Tibial nerve (tissue), 4 donors: Measurements from ENCODE around the gene LPCAT3. TPM values are rescaled to one million over a fixed set of nuclear protein-coding genes. Genes with fewer than 3 reads are reported as not detected.

Experiments used
- DNase-seq, 2 donors: peaks; one replicate each; pipeline ENCODE4 v3.0.0-alpha.2; 2019; ENCODE audit warnings: low spot score in 2 of 2
- H3K27ac ChIP-seq, 4 donors: fragments of 200-600 bp; sonication (generic) in 3 of 4; one replicate each; pipeline ENCODE4 v1.5.1; 2017 to 2019; ENCODE audit warnings: mild to moderate bottlenecking in 1 of 4
- H3K27me3 ChIP-seq, 2 donors: fragments of 200-600 bp; sonication (generic) in 1 of 2; one replicate each; pipeline versions ENCODE4 v1.5.1 to v1.6.0; 2017 to 2019
- H3K36me3 ChIP-seq, 3 donors: fragments of 200-600 bp; sonication (generic); one replicate each; pipeline ENCODE4 v1.5.1; 2018 to 2019
- H3K4me1 ChIP-seq, 4 donors: fragments of 200-600 bp; sonication (generic) in 3 of 4; one replicate each; pipeline ENCODE4 v1.5.1; 2017 to 2019
- H3K4me3 ChIP-seq, 4 donors: fragments of 200-600 bp; sonication (generic) in 3 of 4; one replicate each; pipeline ENCODE4 v1.5.1; 2017 to 2019; ENCODE audit warnings: mild to moderate bottlenecking in 1 of 4, moderate library complexity in 1 of 4
- H3K9me3 ChIP-seq, 4 donors: fragments of 200-600 bp; sonication (generic) in 3 of 4; one replicate each; pipeline ENCODE4 v1.5.1; 2017 to 2019
- EP300 ChIP-seq, 2 donors: sonication (generic); formaldehyde crosslinking; IDR thresholded peaks; one replicate each; pipeline ENCODE4 v1.6.1; 2017; ENCODE audit warnings: antibody characterized with exemption in 2 of 2, mild to moderate bottlenecking in 1 of 2
- POLR2A ChIP-seq, 2 donors: fragments of 450-650 bp; IDR thresholded peaks; one replicate each; pipeline ENCODE4 v1.6.1; 2017; ENCODE audit warnings: antibody characterized with exemption in 2 of 2, mild to moderate bottlenecking in 2 of 2, moderate library complexity in 2 of 2
- WGBS, 2 donors: methylation state at CpG; one replicate each; pipeline ENCODE4 v1.1.5; 2018; 5-methylcytosine and 5-hydroxymethylcytosine counted together
- total RNA-seq, 4 donors: library from RNA; depleted of rRNA; stranded (reverse); fragments of >200 nt; gene quantifications; one replicate each; pipeline ENCODE4 v1.1.0, GENCODE V29; 2016
- TF ChIP-seq, protein P1 (sequence below), 5 experiments: fragments of 200-600 bp in 3 of 5; fragments of 450-650 bp in 2 of 5; sonication (generic) in 3 of 5; IDR thresholded peaks; one replicate each; pipeline ENCODE4 v1.5.1; 2016 to 2019; ENCODE audit warnings: antibody characterized with exemption in 5 of 5, mild to moderate bottlenecking in 3 of 5, moderate library complexity in 2 of 5

LPCAT3 gene
- total RNA-seq, 4 donors from 2014 or later, result 19.7 to 29.7 (median 23.8) TPM

DNA sequence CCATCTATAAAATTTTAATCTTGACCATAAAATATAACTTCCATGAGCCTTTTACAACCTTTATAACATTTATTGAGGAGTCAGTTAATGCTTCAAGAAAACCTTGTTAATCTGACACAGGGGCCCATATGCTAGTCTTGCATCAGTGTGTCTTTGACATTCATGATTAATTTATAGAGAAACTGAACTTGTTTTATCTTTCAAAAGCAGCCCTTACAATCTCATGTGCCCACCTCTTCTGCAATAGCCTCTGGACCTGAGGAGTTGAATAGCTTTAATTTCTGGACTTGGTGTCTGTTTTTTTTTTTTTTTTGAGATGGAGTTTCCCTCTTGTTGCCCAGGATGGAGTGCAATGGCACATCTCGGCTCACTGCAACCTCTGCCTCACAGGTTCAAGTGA, 8.6 kb upstream of the LPCAT3 start:
- TF ChIP-seq, protein P1, sequence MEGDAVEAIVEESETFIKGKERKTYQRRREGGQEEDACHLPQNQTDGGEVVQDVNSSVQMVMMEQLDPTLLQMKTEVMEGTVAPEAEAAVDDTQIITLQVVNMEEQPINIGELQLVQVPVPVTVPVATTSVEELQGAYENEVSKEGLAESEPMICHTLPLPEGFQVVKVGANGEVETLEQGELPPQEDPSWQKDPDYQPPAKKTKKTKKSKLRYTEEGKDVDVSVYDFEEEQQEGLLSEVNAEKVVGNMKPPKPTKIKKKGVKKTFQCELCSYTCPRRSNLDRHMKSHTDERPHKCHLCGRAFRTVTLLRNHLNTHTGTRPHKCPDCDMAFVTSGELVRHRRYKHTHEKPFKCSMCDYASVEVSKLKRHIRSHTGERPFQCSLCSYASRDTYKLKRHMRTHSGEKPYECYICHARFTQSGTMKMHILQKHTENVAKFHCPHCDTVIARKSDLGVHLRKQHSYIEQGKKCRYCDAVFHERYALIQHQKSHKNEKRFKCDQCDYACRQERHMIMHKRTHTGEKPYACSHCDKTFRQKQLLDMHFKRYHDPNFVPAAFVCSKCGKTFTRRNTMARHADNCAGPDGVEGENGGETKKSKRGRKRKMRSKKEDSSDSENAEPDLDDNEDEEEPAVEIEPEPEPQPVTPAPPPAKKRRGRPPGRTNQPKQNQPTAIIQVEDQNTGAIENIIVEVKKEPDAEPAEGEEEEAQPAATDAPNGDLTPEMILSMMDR (IDR thresholded peaks at IDR 0.05), result no peak
- TF ChIP-seq EP300 (IDR thresholded peaks at IDR 0.05), result no peak
- no peak for TF ChIP-seq POLR2A (IDR thresholded peaks at IDR 0.05)
- 82 to 90% methylated on average over 1 of the region's 1 CpG for WGBS, 2 donors

DNA sequence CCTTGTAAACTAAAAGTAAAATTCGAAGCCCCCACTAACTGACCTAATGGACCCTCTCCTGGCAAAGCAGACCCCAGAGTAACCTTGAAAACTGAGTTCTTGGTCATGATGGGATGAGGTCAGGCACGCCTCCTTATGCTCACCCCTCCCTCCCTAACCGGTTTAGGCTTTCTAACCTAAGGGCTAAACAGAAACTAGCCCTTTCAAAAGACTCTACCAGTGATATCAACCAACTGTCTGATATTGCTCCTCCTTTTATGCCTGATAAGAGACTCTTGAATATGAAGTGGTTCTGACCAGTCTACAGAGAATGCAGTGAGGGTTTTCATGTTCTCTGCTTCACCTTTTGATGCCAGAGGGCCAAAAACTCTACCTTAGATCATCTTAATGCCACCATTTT, 4.8 kb upstream of the LPCAT3 start:
- 82 to 84% methylated on average over 3 of the region's 3 CpGs for WGBS, 2 donors
- no peak overlapping the region for H3K27ac ChIP-seq
- no peaks in the 10 kb centered on the region for H3K9me3 ChIP-seq
- no peak overlapping the region for H3K4me3 ChIP-seq
- H3K27me3 ChIP-seq, result no peaks in the 10 kb centered on the region
- no peaks in the 10 kb centered on the region for H3K36me3 ChIP-seq
- H3K4me1 ChIP-seq, result peaks cover 0 to 10% (median 4%) of the 10 kb centered on the region in 4 donors
- no peak for DNase-seq
- TF ChIP-seq, protein P1 (IDR thresholded peaks at IDR 0.05), result no peak
- TF ChIP-seq POLR2A (IDR thresholded peaks at IDR 0.05), result no peak
- TF ChIP-seq EP300 (IDR thresholded peaks at IDR 0.05), result no peak

More for the DNA sequence above, 8.6 kb upstream of the LPCAT3 start:
- no peak overlapping the region for H3K4me3 ChIP-seq
- no peaks in the 10 kb centered on the region for H3K4me1 ChIP-seq
- H3K9me3 ChIP-seq, result no peaks in the 10 kb centered on the region
- H3K27ac ChIP-seq, result no peak overlapping the region
- H3K36me3 ChIP-seq, result no peaks in the 10 kb centered on the region
- no peaks in the 10 kb centered on the region for H3K27me3 ChIP-seq
- DNase-seq, result no peak

DNA sequence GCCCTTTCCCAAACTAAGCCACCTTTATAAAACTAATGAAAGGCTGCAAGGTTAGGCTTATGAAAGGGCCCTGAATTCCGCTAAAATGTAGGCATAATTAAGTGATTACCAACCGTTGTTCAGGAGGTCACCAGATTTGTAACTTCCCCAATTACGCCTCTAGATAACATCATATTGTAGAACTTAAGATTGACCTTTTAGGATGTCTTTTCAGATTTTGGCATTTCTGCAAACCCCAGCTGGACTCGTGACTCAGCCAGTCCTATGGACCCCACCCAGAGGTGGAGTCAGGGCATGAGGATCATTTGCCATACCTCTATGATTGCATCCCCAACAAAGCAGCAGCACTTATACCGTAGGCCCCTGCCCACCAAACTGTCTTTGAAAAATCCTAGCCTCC, 3.7 kb upstream of the LPCAT3 start:
- Histone ChIP-seq H3K4me3 (no peak overlapping the region), H3K27me3 (no peaks in the 10 kb centered on the region), H3K9me3 (no peaks in the 10 kb centered on the region), H3K27ac (no peak overlapping the region), H3K36me3 (no peaks in the 10 kb centered on the region), H3K4me1 (peaks cover 0 to 17% (median 8%) of the 10 kb centered on the region in 4 donors)
- 73 to 74% methylated on average over 5 of the region's 5 CpGs for WGBS, 2 donors
- no peak for DNase-seq
- no peak for TF ChIP-seq EP300 (IDR thresholded peaks at IDR 0.05)
- no peak for TF ChIP-seq POLR2A (IDR thresholded peaks at IDR 0.05)
- TF ChIP-seq, protein P1 (IDR thresholded peaks at IDR 0.05), result no peak

DNA sequence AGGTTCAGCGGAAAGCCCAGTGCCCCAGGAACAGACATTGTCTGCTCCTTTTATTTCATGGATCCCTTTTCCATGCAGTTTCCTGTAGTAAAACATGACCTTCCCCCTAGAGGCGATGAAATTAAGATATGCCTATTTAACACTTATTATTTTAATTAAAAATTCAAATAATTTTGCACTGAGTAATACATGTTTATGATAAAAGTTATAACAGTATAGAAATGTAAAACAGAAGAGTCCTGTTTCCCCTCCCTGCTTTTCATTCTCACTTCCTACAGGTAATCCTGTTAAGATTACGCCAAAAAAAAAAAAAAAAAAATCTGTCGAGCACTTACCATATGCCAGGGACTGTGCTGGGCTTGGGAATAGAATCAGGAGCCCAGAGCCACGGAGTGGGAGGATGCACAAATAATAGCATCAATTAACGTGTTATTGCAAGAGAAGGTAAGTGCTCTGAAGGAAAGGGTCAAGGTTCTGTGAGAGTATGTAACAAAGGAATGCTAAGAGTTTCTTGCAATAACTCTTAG, 830 bp upstream of the LPCAT3 start:
- peak overlapping the region in 3 of 4 donors; percentile 48 to 93 (median 89) for H3K27ac ChIP-seq
- peaks cover 0 to 27% (median 8%) of the 10 kb centered on the region in 4 donors for H3K4me1 ChIP-seq
- H3K36me3 ChIP-seq, result peaks cover 0 to 4% (median 0%) of the 10 kb centered on the region in 3 donors
- peak overlapping the region; percentile 38 to 90 (median 73) for H3K4me3 ChIP-seq
- 4 to 9% methylated on average over 6 of the region's 6 CpGs for WGBS, 2 donors
- no peaks in the 10 kb centered on the region for H3K27me3 ChIP-seq
- no peak for TF ChIP-seq EP300 (IDR thresholded peaks at IDR 0.05)
- no peak for TF ChIP-seq POLR2A (IDR thresholded peaks at IDR 0.05)
- TF ChIP-seq, protein P1 (IDR thresholded peaks at IDR 0.05), result no peak
- no peaks in the 10 kb centered on the region for H3K9me3 ChIP-seq
- no peak for DNase-seq

DNA sequence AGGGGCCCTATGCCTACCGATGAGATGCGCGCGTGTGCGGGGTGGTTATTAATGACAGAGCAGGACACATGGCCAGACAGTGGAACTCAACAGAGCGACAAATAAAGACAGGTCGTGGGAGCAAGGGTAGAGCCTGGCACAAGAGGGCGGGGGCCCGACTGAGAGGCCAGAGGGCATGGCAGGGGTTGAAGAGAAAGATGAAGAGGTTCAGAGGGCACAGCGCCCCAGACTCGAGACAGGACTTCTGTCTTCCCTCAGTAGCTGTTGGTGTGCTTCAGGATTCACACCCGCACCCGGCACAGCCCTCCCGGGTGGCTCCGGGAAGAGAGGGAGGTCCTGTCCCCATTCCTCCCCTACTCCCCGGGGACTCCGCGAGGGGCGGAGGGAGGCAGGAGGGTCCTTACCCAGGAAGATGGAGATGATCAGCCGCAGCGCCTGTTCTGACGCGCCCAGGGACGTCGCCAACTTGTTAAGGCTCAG, 366 bp downstream of the LPCAT3 start:
- Histone ChIP-seq H3K9me3 (no peaks in the 10 kb centered on the region), H3K27me3 (no peaks in the 10 kb centered on the region), H3K27ac (peak overlapping the region; percentile 48 to 93 (median 88)), H3K4me3 (peak overlapping the region; percentile 38 to 90 (median 73)), H3K36me3 (peaks cover 0 to 16% (median 0%) of the 10 kb centered on the region in 3 donors), H3K4me1 (peaks cover 0 to 27% (median 8%) of the 10 kb centered on the region in 4 donors)
- WGBS, 2 donors, result 4 to 5% methylated on average over 21 to 22 of the region's 25 CpGs
- no peak for TF ChIP-seq EP300 (IDR thresholded peaks at IDR 0.05)
- TF ChIP-seq, protein P1 (IDR thresholded peaks at IDR 0.05), result no peak
- TF ChIP-seq POLR2A (IDR thresholded peaks at IDR 0.05), result no peak
- DNase-seq, result peak; percentile 15 to 20
